Spleen (tissue), 11 donors: ENCODE data around the gene RASA3. TPM values are rescaled to one million over a fixed set of nuclear protein-coding genes. Genes with fewer than 3 reads are reported as not detected.

Source experiments
- DNase-seq: peaks from one replicate; pipeline ENCODE4 v3.0.0-alpha.2; 2020
- H3K27ac ChIP-seq, 8 donors: fragments of 200-600 bp; sonication (generic) in 7 of 8; 1 replicate in 4 of 8; 2 replicates in 4 of 8; pipeline versions ENCODE4 v1.5.0 to v1.8.0; 2016 to 2021; ENCODE audit warnings: inconsistent platforms in 4 of 8, mild to moderate bottlenecking in 4 of 8, moderate library complexity in 1 of 8
- H3K27me3 ChIP-seq, 7 donors: fragments of 200-600 bp; sonication (generic) in 6 of 7; replicated peaks in 1 of 7; 1 replicate in 4 of 7; 2 replicates in 3 of 7; pipeline versions ENCODE4 v1.5.0 to v1.8.0; 2016 to 2021; ENCODE audit warnings: inconsistent platforms in 3 of 7, mild to moderate bottlenecking in 1 of 7
- H3K36me3 ChIP-seq, 6 donors: fragments of 200-600 bp; sonication (generic) in 5 of 6; 1 replicate in 4 of 6; 2 replicates in 2 of 6; pipeline versions ENCODE4 v1.5.0 to v1.8.0; 2016 to 2021; ENCODE audit warnings: inconsistent platforms in 2 of 6
- H3K4me1 ChIP-seq, 6 donors: fragments of 200-600 bp; sonication (generic) in 5 of 6; 1 replicate in 3 of 6; 2 replicates in 3 of 6; pipeline versions ENCODE4 v1.5.0 to v1.8.0; 2016 to 2021; ENCODE audit warnings: inconsistent platforms in 3 of 6
- H3K4me3 ChIP-seq, 8 donors: fragments of 200-600 bp; sonication (generic) in 7 of 8; 1 replicate in 4 of 8; 2 replicates in 4 of 8; pipeline versions ENCODE4 v1.5.0 to v1.8.0; 2016 to 2021; ENCODE audit warnings: inconsistent platforms in 4 of 8, mild to moderate bottlenecking in 4 of 8, moderate library complexity in 2 of 8
- H3K9me3 ChIP-seq, 8 donors: fragments of 200-600 bp; sonication (generic) in 7 of 8; 1 replicate in 4 of 8; 2 replicates in 4 of 8; pipeline versions ENCODE4 v1.5.0 to v1.8.0; 2016 to 2021; ENCODE audit warnings: inconsistent platforms in 4 of 8
- CTCF ChIP-seq, 11 experiments: fragments of 200-600 bp in 7 of 11; fragments of 450-650 bp in 4 of 11; sonication (generic) in 4 of 11; IDR thresholded peaks in 8 of 11; conservative IDR thresholded peaks in 3 of 11; 1 replicate in 7 of 11; 2 replicates in 4 of 11; pipeline versions ENCODE4 v1.4.0 to v1.8.0; 2016 to 2021; ENCODE audit warnings: antibody characterized with exemption in 11 of 11, inconsistent platforms in 4 of 11, mild to moderate bottlenecking in 1 of 11
- POLR2A ChIP-seq, 3 donors: fragments of 450-650 bp; IDR thresholded peaks; one replicate each; pipeline ENCODE4 v1.5.1; 2017; ENCODE audit warnings: antibody characterized with exemption in 3 of 3, mild to moderate bottlenecking in 1 of 3
- POLR2AphosphoS5 ChIP-seq, 3 donors: sonication (generic); formaldehyde crosslinking; IDR thresholded peaks; one replicate each; pipeline ENCODE4 v1.5.1; 2017; ENCODE audit warnings: antibody characterized with exemption in 3 of 3
- WGBS, 5 donors: extraction: QIAGEN DNeasy Blood & Tissue Kit in 3 of 5; methylation state at CpG; one replicate each; pipeline versions ENCODE4 v1.1.5 to v1.1.7; 2013 to 2018; 5-methylcytosine and 5-hydroxymethylcytosine counted together
- intact Hi-C: fragments of 100-400 bp; cut with DNase I; formaldehyde crosslinking; loops from one replicate; pipeline ENCODE4 v1.15.0; 2023; ENCODE audit warnings: low total_unique reads
- polyA plus RNA-seq, 3 donors: library from polyadenylated mRNA; stranded (reverse); fragments of 200-250 nt; gene quantifications; one replicate each; pipeline ENCODE4 v1.2.1, GENCODE V29; 2013
- total RNA-seq, 7 donors: library from RNA; depleted of rRNA in 3 of 7; stranded (reverse); fragments of >200 nt in 3 of 7; fragmentation: NEBNext Ultra II Directional in 4 of 7; extraction: Animal tissue kit (Norgen Biotek cat#: 25700) in 4 of 7; gene quantifications; one replicate each; pipeline versions ENCODE4 v1.1.0 to v1.2.1, GENCODE V29; 2016 to 2021
- donor health status: healthy with polysubstance abuse.
- donor health status: DM: no; HTN: no; CAD: no; lungs with moderate emphysema.
- donor health status: DM: no; HTN: no; CAD: no.
- donor health status: Bipolar disorder and iron deficiency.
- donor health status: healthy.
- donor health status: DM: no; HTN: no; CAD: no.
- donor health status: DM: yes; HTN: yes; CAD: no.

Gene RASA3
- total and polyA plus RNA-seq, 10 donors: 11.7 to 52.8 (median 47.7) TPM

- Histone ChIP-seq H3K27me3 (no peaks in the 10 kb centered on the region), H3K9me3 (no peaks in the 10 kb centered on the region), H3K36me3 (peaks cover 0 to 56% (median 6%) of the 10 kb centered on the region in 6 donors), H3K4me1 (peaks cover 0 to 7% (median 0%) of the 10 kb centered on the region in 6 donors), H3K27ac (no peak overlapping the region), H3K4me3 (no peak overlapping the region)
- WGBS, 5 donors: 91 to 98% (median 97%) methylated on average over 22 to 25 of the region's 25 CpGs
- TF ChIP-seq CTCF (IDR thresholded peaks at IDR 0.05 in 8 of 11, conservative IDR thresholded peaks at IDR 0.05 in 3 of 11): no peak
- no peak for TF ChIP-seq POLR2A (IDR thresholded peaks at IDR 0.05)
- TF ChIP-seq POLR2AphosphoS5 (IDR thresholded peaks at IDR 0.05): no peak
- intact Hi-C loops: no loop called here
- peak; percentile 62 for DNase-seq
Observed at GRCh38 chr13:113969311-113969972, 163.0 kb downstream of the RASA3 start.

- TF ChIP-seq CTCF (IDR thresholded peaks at IDR 0.05 in 8 of 11, conservative IDR thresholded peaks at IDR 0.05 in 3 of 11) (no peak), POLR2AphosphoS5 (IDR thresholded peaks at IDR 0.05) (peak in 1 of 3 donors; percentile 6)
- Histone ChIP-seq H3K36me3 (peaks cover 0 to 48% (median 3%) of the 10 kb centered on the region in 6 donors), H3K27ac (no peak overlapping the region), H3K27me3 (no peaks in the 10 kb centered on the region), H3K4me3 (no peak overlapping the region), H3K9me3 (no peaks in the 10 kb centered on the region), H3K4me1 (peaks cover 0 to 7% (median 0%) of the 10 kb centered on the region in 6 donors)
- DNase-seq: peak; percentile 56
- WGBS, 5 donors: 83 to 90% (median 85%) methylated on average over 17 of the region's 17 CpGs
- intact Hi-C loops: no loop called here
Observed at GRCh38 chr13:113968463-113969310, 163.7 kb downstream of the RASA3 start.

- 78 to 87% (median 84%) methylated on average over 13 to 20 of the region's 20 CpGs for WGBS, 5 donors
- intact Hi-C loops: no loop called here
- TF ChIP-seq POLR2A (IDR thresholded peaks at IDR 0.05): no peak
- peak in 1 of 3 donors; percentile 30 for TF ChIP-seq POLR2AphosphoS5 (IDR thresholded peaks at IDR 0.05)
- no peak for TF ChIP-seq CTCF (IDR thresholded peaks at IDR 0.05 in 8 of 11, conservative IDR thresholded peaks at IDR 0.05 in 3 of 11)
- Histone ChIP-seq H3K36me3 (peaks cover 0 to 40% (median 0%) of the 10 kb centered on the region in 6 donors), H3K4me1 (peaks cover 0 to 7% (median 0%) of the 10 kb centered on the region in 6 donors), H3K9me3 (no peaks in the 10 kb centered on the region), H3K27ac (no peak overlapping the region), H3K4me3 (no peak overlapping the region), H3K27me3 (no peaks in the 10 kb centered on the region)
- peak; percentile 66 for DNase-seq
Observed at GRCh38 chr13:113967729-113968462, 164.5 kb downstream of the RASA3 start.
